Trophoblast cell (in vitro differentiated cells and primary cell): Measurements from ENCODE around the gene ZBTB8A.
A peak's percentile ranks its signal among the peaks of the same experiment; 100 is the strongest.

Experiments
- DNase-seq, 2 donors: peaks; one replicate each; pipeline ENCODE4 v3.0.0-alpha.2; 2016
- H2AFZ ChIP-seq: 2 replicates; pipeline ENCODE4 v1.6.1; 2013; ENCODE audit warnings: low read length, moderate library complexity, mild to moderate bottlenecking; ENCODE audit not compliant: insufficient read depth, poor library complexity
- H2AK5ac ChIP-seq: 2 replicates; pipeline ENCODE4 v1.6.1; 2013; ENCODE audit warnings: mild to moderate bottlenecking, low read length
- H2BK120ac ChIP-seq: 2 replicates; pipeline ENCODE4 v1.6.1; 2013; ENCODE audit warnings: low read length, mild to moderate bottlenecking, moderate library complexity; ENCODE audit not compliant: insufficient read depth, poor library complexity
- H2BK12ac ChIP-seq: 2 replicates; pipeline ENCODE4 v1.6.1; 2013; ENCODE audit warnings: mild to moderate bottlenecking, low read length, moderate library complexity
- H2BK5ac ChIP-seq: 2 replicates; pipeline ENCODE4 v1.6.1; 2013; ENCODE audit warnings: low read length, low read depth, moderate library complexity, mild to moderate bottlenecking; ENCODE audit not compliant: poor library complexity
- H3K14ac ChIP-seq: 2 replicates; pipeline ENCODE4 v1.6.1; 2013; ENCODE audit warnings: mild to moderate bottlenecking, low read length
- H3K18ac ChIP-seq: 2 replicates; pipeline ENCODE4 v1.6.1; 2013; ENCODE audit warnings: mild to moderate bottlenecking, low read length
- H3K23ac ChIP-seq: 2 replicates; pipeline ENCODE4 v1.6.1; 2013; ENCODE audit warnings: low read length
- H3K27ac ChIP-seq: 2 replicates; pipeline ENCODE4 v1.5.1; 2013; ENCODE audit warnings: low read depth, mild to moderate bottlenecking, inconsistent platforms, low read length, moderate library complexity
- H3K27me3 ChIP-seq: 2 replicates; pipeline ENCODE4 v1.6.1; 2013; ENCODE audit warnings: inconsistent platforms, mild to moderate bottlenecking, low read length, moderate library complexity; ENCODE audit not compliant: insufficient read depth
- H3K36me3 ChIP-seq, 2 experiments: 1 replicate in 1 of 2; 2 replicates in 1 of 2; pipeline ENCODE4 v1.6.1; 2013; ENCODE audit warnings: low read length in 2 of 2, mild to moderate bottlenecking in 2 of 2, moderate library complexity in 1 of 2; ENCODE audit not compliant: insufficient read depth in 2 of 2, control insufficient read depth in 1 of 2
- H3K4ac ChIP-seq: 2 replicates; pipeline ENCODE4 v1.6.1; 2013; ENCODE audit warnings: low read depth, mild to moderate bottlenecking, low read length, moderate library complexity
- H3K4me1 ChIP-seq, 2 experiments: 1 replicate in 1 of 2; 2 replicates in 1 of 2; pipeline ENCODE4 v1.6.1; 2013; ENCODE audit warnings: low read length in 2 of 2, mild to moderate bottlenecking in 2 of 2, moderate library complexity in 1 of 2; ENCODE audit not compliant: insufficient read depth in 2 of 2, control insufficient read depth in 1 of 2
- H3K4me2 ChIP-seq: 2 replicates; pipeline ENCODE4 v1.6.1; 2013; ENCODE audit warnings: inconsistent platforms, mild to moderate bottlenecking, low read length, moderate library complexity
- H3K4me3 ChIP-seq: 2 replicates; pipeline ENCODE4 v1.5.1; 2013; ENCODE audit warnings: mild to moderate bottlenecking, low read depth, low read length, inconsistent platforms
- H3K79me1 ChIP-seq: one replicate; pipeline ENCODE4 v1.6.1; 2013; ENCODE audit warnings: low read length
- H3K79me2 ChIP-seq: 2 replicates; pipeline ENCODE4 v1.6.1; 2013; ENCODE audit warnings: low read length, mild to moderate bottlenecking; ENCODE audit not compliant: control insufficient read depth, insufficient read depth, poor library complexity
- H3K9ac ChIP-seq: 2 replicates; pipeline ENCODE4 v1.6.1; 2013; ENCODE audit warnings: mild to moderate bottlenecking, low read length
- H3K9me3 ChIP-seq: 2 replicates; pipeline ENCODE4 v1.6.1; 2013; ENCODE audit warnings: low read depth, mild to moderate bottlenecking, control low read depth, inconsistent platforms, low read length; ENCODE audit not compliant: insufficient read depth
- H4K12ac ChIP-seq: 2 replicates; pipeline ENCODE4 v1.6.1; 2013; ENCODE audit warnings: low read depth, mild to moderate bottlenecking, low read length, moderate library complexity
- H4K8ac ChIP-seq: 2 replicates; pipeline ENCODE4 v1.6.1; 2013; ENCODE audit warnings: low read depth, mild to moderate bottlenecking, low read length, moderate library complexity
- H4K91ac ChIP-seq: one replicate; pipeline ENCODE4 v1.6.1; 2013; ENCODE audit warnings: low read depth, mild to moderate bottlenecking, low read length, moderate library complexity
- WGBS: extraction: QIAGEN DNeasy Blood & Tissue Kit; methylation state at CpG from one replicate; pipeline ENCODE4 v1.1.7; 2013; ENCODE audit warnings: missing lambda C conversion rate; ENCODE audit not compliant: insufficient read length, insufficient coverage; ENCODE audit errors: extremely low coverage; 5-methylcytosine and 5-hydroxymethylcytosine counted together

Gene ZBTB8A

GRCh38 chr1:32494711-32495337 lies 44.4 kb upstream of the ZBTB8A start:
- Histone ChIP-seq H3K23ac (no peak overlapping the region), H2BK12ac (peak overlapping the region; percentile 50), H3K18ac (no peak overlapping the region), H3K14ac (peak overlapping the region; percentile 42), H3K36me3 (no peaks in the 10 kb centered on the region), H3K4me1 (peaks cover 8 to 14% of the 10 kb centered on the region in 2 experiments), H3K4ac (peak overlapping the region; percentile 31), H4K12ac (no peak overlapping the region), H2BK5ac (peak overlapping the region; percentile 90), H3K79me1 (peaks cover 17% of the 10 kb centered on the region), H2AK5ac (no peak overlapping the region), H3K9me3 (no peaks in the 10 kb centered on the region), H3K4me2 (no peak overlapping the region), H2AFZ (no peak overlapping the region), H2BK120ac (peak overlapping the region; percentile 92), H3K79me2 (peaks cover 3% of the 10 kb centered on the region), H3K27me3 (no peaks in the 10 kb centered on the region), H3K9ac (no peak overlapping the region), H3K27ac (peak overlapping the region; percentile 85), H3K4me3 (no peak overlapping the region), H4K8ac (no peak overlapping the region), H4K91ac (peak overlapping the region; percentile 95)
- WGBS, result no CpG with 5 or more reads among the region's 7 CpGs
- peak; percentile 52 to 76 for DNase-seq

- peaks cover 6% of the 10 kb centered on the region for H3K79me2 ChIP-seq
- no peak overlapping the region for H3K9ac ChIP-seq
- no peak overlapping the region for H2BK12ac ChIP-seq
- no peak overlapping the region for H4K8ac ChIP-seq
- no peak overlapping the region for H3K23ac ChIP-seq
- H3K36me3 ChIP-seq, result no peaks in the 10 kb centered on the region
- H3K27me3 ChIP-seq, result no peaks in the 10 kb centered on the region
- no peak overlapping the region for H3K4me2 ChIP-seq
- peak overlapping the region; percentile 64 for H3K27ac ChIP-seq
- H3K4ac ChIP-seq, result no peak overlapping the region
- H2BK120ac ChIP-seq, result no peak overlapping the region
- H3K14ac ChIP-seq, result no peak overlapping the region
- H3K4me1 ChIP-seq, result peaks cover 9 to 15% of the 10 kb centered on the region in 2 experiments
- no peak overlapping the region for H4K12ac ChIP-seq
- no peak overlapping the region for H3K4me3 ChIP-seq
- H3K9me3 ChIP-seq, result no peaks in the 10 kb centered on the region
- H4K91ac ChIP-seq, result no peak overlapping the region
- peak in 1 of 2 donors; percentile 9 for DNase-seq
- H3K18ac ChIP-seq, result no peak overlapping the region
- H2AK5ac ChIP-seq, result no peak overlapping the region
- H2BK5ac ChIP-seq, result no peak overlapping the region
- H2AFZ ChIP-seq, result no peak overlapping the region
- H3K79me1 ChIP-seq, result peaks cover 27% of the 10 kb centered on the region
- whole genome bisulfite sequencing, result no CpG with 5 or more reads among the region's 5 CpGs
These were observed 43.1 kb upstream of the ZBTB8A start for GRCh38 chr1:32496127-32496526.

- no peak overlapping the region for H4K8ac ChIP-seq
- H2AK5ac ChIP-seq, result no peak overlapping the region
- no peak for DNase-seq
- H2BK12ac ChIP-seq, result peak overlapping the region; percentile 46
- WGBS, result no CpG with 5 or more reads among the region's 8 CpGs
- no peak overlapping the region for H3K9ac ChIP-seq
- peaks cover 6 to 9% of the 10 kb centered on the region in 2 experiments for H3K4me1 ChIP-seq
- peaks cover 6% of the 10 kb centered on the region for H3K79me2 ChIP-seq
- peak overlapping the region; percentile 27 for H3K14ac ChIP-seq
- H4K12ac ChIP-seq, result no peak overlapping the region
- H3K9me3 ChIP-seq, result no peaks in the 10 kb centered on the region
- H3K23ac ChIP-seq, result no peak overlapping the region
- no peak overlapping the region for H3K4ac ChIP-seq
- H2AFZ ChIP-seq, result no peak overlapping the region
- H4K91ac ChIP-seq, result peak overlapping the region; percentile 15
- H2BK5ac ChIP-seq, result peak overlapping the region; percentile 0
- H3K79me1 ChIP-seq, result peaks cover 22% of the 10 kb centered on the region
- H3K18ac ChIP-seq, result no peak overlapping the region
- H3K36me3 ChIP-seq, result no peaks in the 10 kb centered on the region
- H3K27ac ChIP-seq, result no peak overlapping the region
- no peak overlapping the region for H3K4me3 ChIP-seq
- no peaks in the 10 kb centered on the region for H3K27me3 ChIP-seq
- no peak overlapping the region for H3K4me2 ChIP-seq
- peak overlapping the region; percentile 48 for H2BK120ac ChIP-seq
These were observed 40.5 kb upstream of the ZBTB8A start for GRCh38 chr1:32498751-32499150.

- Histone ChIP-seq H4K8ac (peak overlapping the region; percentile 100), H2BK12ac (peak overlapping the region; percentile 61), H3K4ac (peak overlapping the region; percentile 91), H4K12ac (peak overlapping the region; percentile 99), H3K27ac (peak overlapping the region; percentile 99), H3K4me1 (peaks cover 2 to 4% of the 10 kb centered on the region in 2 experiments), H2AK5ac (peak overlapping the region; percentile 87), H3K9me3 (no peaks in the 10 kb centered on the region), H3K27me3 (no peaks in the 10 kb centered on the region), H3K4me3 (peak overlapping the region; percentile 84), H3K14ac (peak overlapping the region; percentile 99), H2AFZ (peak overlapping the region; percentile 62), H4K91ac (peak overlapping the region; percentile 93), H2BK120ac (peak overlapping the region; percentile 98), H2BK5ac (peak overlapping the region; percentile 99), H3K79me1 (peaks cover 16% of the 10 kb centered on the region), H3K4me2 (peak overlapping the region; percentile 75), H3K18ac (peak overlapping the region; percentile 99), H3K36me3 (no peaks in the 10 kb centered on the region), H3K9ac (peak overlapping the region; percentile 94), H3K23ac (no peak overlapping the region), H3K79me2 (peaks cover 5% of the 10 kb centered on the region)
- DNase-seq, result peak; percentile 77 to 83
- no CpG with 5 or more reads among the region's 99 CpGs for WGBS
These were observed 38.6 kb upstream of the ZBTB8A start for GRCh38 chr1:32500387-32501209.
